ENCODE measurements around the gene ETFDH. TPM values are rescaled to one million over a fixed set of nuclear protein-coding genes. Genes with fewer than 3 reads are reported as not detected.
A peak's percentile ranks its signal among the peaks of the same experiment; 100 is the strongest.

Gene ETFDH
- total and polyA plus RNA-seq, 8 donors, result 11.6 to 33.3 (median 14.2) TPM

GRCh38 chr4:158726633-158727032 lies 54.5 kb downstream of the ETFDH start:
- FAIRE-seq (no peak), DNase-seq (no peak), ATAC-seq (no peak)
- intact Hi-C loops (cut with DNase I), result loop anchor here in 1 of 3 donors (5.0 to 10.0 kb wide), 2 partner anchors 126 to 478 kb away; no protein-coding TSS in a partner anchor
- H3K27me3 ChIP-seq, result no peaks in the 10 kb centered on the region
- no peaks in the 10 kb centered on the region for H3K9me3 ChIP-seq
- 62 to 73% methylated on average over 6 of the region's 6 CpGs for WGBS, 2 donors
- H3K36me3 ChIP-seq, result no peaks in the 10 kb centered on the region
- peaks cover 0 to 6% (median 5%) of the 10 kb centered on the region in 3 donors for H3K4me1 ChIP-seq
- no peak for TF ChIP-seq CTCF (IDR thresholded peaks at IDR 0.05)
- no peak overlapping the region for H3K4me3 ChIP-seq
- H3K27ac ChIP-seq, result no peak overlapping the region

DNA sequence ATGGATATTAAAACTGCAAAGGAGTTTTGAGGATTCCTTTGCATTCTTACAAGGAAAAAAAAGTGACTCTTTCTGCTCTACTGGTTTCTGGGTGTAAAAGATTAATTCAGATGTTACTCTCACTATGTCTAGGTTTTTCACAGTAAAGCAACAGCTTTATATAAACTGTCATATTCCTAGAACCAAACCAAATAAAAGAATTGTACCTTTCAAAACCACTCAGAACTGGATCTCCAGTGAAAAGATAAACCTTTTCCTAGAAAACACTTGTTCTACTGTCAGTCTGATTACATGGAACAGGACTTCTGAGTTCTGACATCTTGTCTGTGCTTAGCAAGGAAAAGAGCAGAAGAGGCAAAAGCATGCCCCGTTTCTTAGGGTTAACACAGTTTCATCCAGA lies 56.1 kb downstream of the ETFDH start:
- no peak for TF ChIP-seq CTCF (IDR thresholded peaks at IDR 0.05)
- intact Hi-C loops (cut with DNase I), result loop anchor here in 1 of 3 donors (5.0 to 10.0 kb wide), 2 partner anchors 124 to 477 kb away; no protein-coding TSS in a partner anchor
- H3K4me1 ChIP-seq, result no peaks in the 10 kb centered on the region
- H3K27me3 ChIP-seq, result no peaks in the 10 kb centered on the region
- H3K36me3 ChIP-seq, result no peaks in the 10 kb centered on the region
- ATAC-seq (no peak), DNase-seq (no peak), FAIRE-seq (no peak)
- 44 to 46% methylated on average over 1 of the region's 1 CpG for WGBS, 2 donors
- H3K27ac ChIP-seq, result no peak overlapping the region
- H3K9me3 ChIP-seq, result no peaks in the 10 kb centered on the region
- H3K4me3 ChIP-seq, result no peak overlapping the region

DNA sequence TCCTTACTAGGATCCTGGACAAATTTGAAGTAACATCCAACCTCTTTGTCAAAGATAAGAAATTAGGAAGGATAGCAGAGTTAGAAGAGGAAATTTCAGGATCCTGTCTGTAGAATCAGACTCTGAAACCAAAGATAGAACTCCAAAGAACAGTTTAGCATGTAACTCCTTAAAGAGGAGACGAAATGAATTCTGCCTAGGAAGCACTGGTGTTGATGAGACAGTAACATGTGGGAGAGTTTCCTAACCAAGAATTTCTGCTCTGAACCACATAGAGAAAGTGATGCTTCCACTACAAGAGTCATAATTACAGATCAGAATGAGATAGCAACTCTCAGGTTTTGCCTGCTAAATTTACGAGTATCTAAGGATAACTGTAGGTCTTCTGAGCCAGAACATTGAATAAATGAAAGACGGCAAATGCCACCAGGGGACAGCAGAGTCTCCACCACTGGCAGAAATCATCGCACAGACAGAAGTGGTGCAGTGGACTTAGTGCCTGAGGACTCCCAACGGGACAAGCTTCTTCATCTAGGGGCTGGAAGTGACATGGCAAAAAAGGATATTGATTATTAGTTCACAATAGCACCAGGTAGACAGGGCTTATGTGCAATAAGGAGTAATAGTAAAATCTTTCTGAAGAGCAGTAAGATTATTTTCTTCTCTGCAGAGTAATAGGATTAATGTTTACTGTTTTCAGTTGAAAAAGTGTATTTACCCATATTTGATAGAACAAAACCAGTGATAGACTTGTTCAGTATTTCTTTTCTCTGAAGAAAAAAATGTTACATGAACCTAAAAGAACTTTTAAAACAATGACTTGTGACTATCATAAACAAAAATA lies 57.8 kb downstream of the ETFDH start:
- no peaks in the 10 kb centered on the region for H3K9me3 ChIP-seq
- WGBS, 2 donors, result 18 to 22% methylated on average over 5 of the region's 5 CpGs
- no peaks in the 10 kb centered on the region for H3K36me3 ChIP-seq
- H3K27me3 ChIP-seq, result no peaks in the 10 kb centered on the region
- no peak overlapping the region for H3K27ac ChIP-seq
- DNase-seq, result peak in 4 of 6 donors; percentile 31 to 73 (median 48)
- no peak overlapping the region for H3K4me3 ChIP-seq
- H3K4me1 ChIP-seq, result no peaks in the 10 kb centered on the region
- peak; percentile 79 to 100 (median 98) for ATAC-seq
- intact Hi-C loops (cut with DNase I), result loop anchor here in 2 of 3 donors (5.0 to 10.0 kb wide), 3 partner anchors 117 to 475 kb away; no protein-coding TSS in a partner anchor
- FAIRE-seq, result no peak
- TF ChIP-seq CTCF (IDR thresholded peaks at IDR 0.05), result peak; percentile 27 to 77 (median 73)

- DNase-seq (no peak), FAIRE-seq (no peak), ATAC-seq (no peak)
- Histone ChIP-seq H3K9me3 (no peaks in the 10 kb centered on the region), H3K36me3 (no peaks in the 10 kb centered on the region), H3K4me3 (no peak overlapping the region), H3K4me1 (no peaks in the 10 kb centered on the region), H3K27ac (no peak overlapping the region), H3K27me3 (no peaks in the 10 kb centered on the region)
- 96% methylated on average over 2 of the region's 2 CpGs for WGBS, 2 donors
- intact Hi-C loops (cut with DNase I), result no loop called here
- no peak for TF ChIP-seq CTCF (IDR thresholded peaks at IDR 0.05)
Observed at GRCh38 chr4:158738866-158739265, 66.8 kb downstream of the ETFDH start.

GRCh38 chr4:158739600-158739999 lies 67.5 kb downstream of the ETFDH start:
- no peaks in the 10 kb centered on the region for H3K4me1 ChIP-seq
- intact Hi-C loops (cut with DNase I), result no loop called here
- no peak overlapping the region for H3K4me3 ChIP-seq
- H3K27me3 ChIP-seq, result no peaks in the 10 kb centered on the region
- FAIRE-seq (no peak), ATAC-seq (no peak), DNase-seq (no peak)
- 98% methylated on average over 2 of the region's 2 CpGs for WGBS, 2 donors
- no peak overlapping the region for H3K27ac ChIP-seq
- no peaks in the 10 kb centered on the region for H3K36me3 ChIP-seq
- TF ChIP-seq CTCF (IDR thresholded peaks at IDR 0.05), result no peak
- no peaks in the 10 kb centered on the region for H3K9me3 ChIP-seq
